Mesenchymal stem cell (in vitro differentiated cells and primary cell): ENCODE data around the gene C22orf15.

Source experiments
- DNase-seq: peaks from one replicate; pipeline ENCODE4 v3.0.0-alpha.2; 2013
- H2AFZ ChIP-seq: one replicate; pipeline ENCODE4 v1.6.1; 2013; ENCODE audit warnings: low read depth, mild to moderate bottlenecking, control low read depth, inconsistent platforms, low read length, moderate library complexity
- H2AK5ac ChIP-seq: 2 replicates; pipeline ENCODE4 v1.6.1; 2013; ENCODE audit warnings: low read length, moderate library complexity, mild to moderate bottlenecking, inconsistent platforms; ENCODE audit not compliant: severe bottlenecking
- H2BK120ac ChIP-seq: one replicate; pipeline ENCODE4 v1.6.1; 2013; ENCODE audit warnings: low read depth, mild to moderate bottlenecking, inconsistent platforms, low read length, moderate library complexity
- H2BK12ac ChIP-seq, 2 experiments: one replicate each; pipeline ENCODE4 v1.6.1; 2013; ENCODE audit warnings: inconsistent platforms in 2 of 2, low read length in 2 of 2, mild to moderate bottlenecking in 2 of 2, moderate library complexity in 2 of 2, control low read depth in 1 of 2
- H2BK15ac ChIP-seq: one replicate; pipeline ENCODE4 v1.6.1; 2013; ENCODE audit warnings: mild to moderate bottlenecking, low read depth, inconsistent platforms; ENCODE audit not compliant: poor library complexity, severe bottlenecking
- H2BK5ac ChIP-seq: 2 replicates; pipeline ENCODE4 v1.6.1; 2013; ENCODE audit warnings: low read depth, mild to moderate bottlenecking, low read length, control low read depth, inconsistent platforms; ENCODE audit not compliant: poor library complexity, severe bottlenecking
- H3K14ac ChIP-seq, 2 experiments: one replicate each; pipeline ENCODE4 v1.6.1; 2013; ENCODE audit warnings: inconsistent platforms in 2 of 2, low read length in 2 of 2, control low read depth in 1 of 2, mild to moderate bottlenecking in 1 of 2, moderate library complexity in 1 of 2
- H3K18ac ChIP-seq, 2 experiments: one replicate each; pipeline ENCODE4 v1.6.1; 2013; ENCODE audit warnings: inconsistent platforms in 2 of 2, low read length in 2 of 2, control low read depth in 1 of 2, low read depth in 1 of 2, mild to moderate bottlenecking in 1 of 2
- H3K23ac ChIP-seq, 2 experiments: one replicate each; pipeline ENCODE4 v1.6.1; 2013; ENCODE audit warnings: inconsistent platforms in 2 of 2, low read length in 2 of 2, mild to moderate bottlenecking in 2 of 2, moderate library complexity in 2 of 2, control low read depth in 1 of 2
- H3K27ac ChIP-seq: 2 replicates; pipeline ENCODE4 v1.5.1; 2013; ENCODE audit warnings: mild to moderate bottlenecking, moderate library complexity, low read length, control low read depth, inconsistent platforms; ENCODE audit not compliant: poor library complexity, severe bottlenecking
- H3K27me3 ChIP-seq, 2 experiments: 2 replicates each; pipeline versions ENCODE4 v1.6.1 to v1.7.0; 2013; ENCODE audit warnings: low read length in 2 of 2, mild to moderate bottlenecking in 2 of 2, moderate library complexity in 2 of 2, control low read depth in 1 of 2, inconsistent platforms in 1 of 2; ENCODE audit not compliant: control insufficient read depth in 1 of 2, insufficient read depth in 1 of 2
- H3K36me3 ChIP-seq, 2 experiments: 2 replicates each; pipeline versions ENCODE4 v1.6.1 to v1.7.0; 2013; ENCODE audit warnings: low read length in 2 of 2, control low read depth in 1 of 2, inconsistent platforms in 1 of 2, low read depth in 1 of 2, mild to moderate bottlenecking in 1 of 2; ENCODE audit not compliant: insufficient read depth in 2 of 2, control insufficient read depth in 1 of 2
- H3K4ac ChIP-seq, 2 experiments: one replicate each; pipeline ENCODE4 v1.6.1; 2013; ENCODE audit warnings: inconsistent platforms in 2 of 2, low read length in 2 of 2, mild to moderate bottlenecking in 2 of 2, moderate library complexity in 2 of 2, control low read depth in 1 of 2, low read depth in 1 of 2
- H3K4me1 ChIP-seq: 2 replicates; pipeline ENCODE4 v1.6.1; 2013; ENCODE audit warnings: low read depth, low read length, control low read depth; ENCODE audit not compliant: control insufficient read depth, insufficient read depth
- H3K4me2 ChIP-seq: 2 replicates; pipeline ENCODE4 v1.6.1; 2013; ENCODE audit warnings: low read length, mild to moderate bottlenecking, inconsistent platforms; ENCODE audit not compliant: poor library complexity, severe bottlenecking
- H3K4me3 ChIP-seq, 2 experiments: 2 replicates each; pipeline versions ENCODE4 v1.5.1 to v1.7.0; 2013; ENCODE audit warnings: low read length in 2 of 2, mild to moderate bottlenecking in 2 of 2, control low read depth in 1 of 2, low read depth in 1 of 2; ENCODE audit not compliant: insufficient read depth in 1 of 2
- H3K79me1 ChIP-seq: replicated peaks from 2 replicates; pipeline ENCODE4 v1.6.1; 2013; ENCODE audit warnings: mild to moderate bottlenecking, control low read depth, low read length, inconsistent platforms; ENCODE audit not compliant: poor library complexity, severe bottlenecking
- H3K9ac ChIP-seq: 2 replicates; pipeline ENCODE4 v1.7.0; 2013; ENCODE audit warnings: mild to moderate bottlenecking, low read length, moderate library complexity
- H3K9me3 ChIP-seq: 2 replicates; pipeline ENCODE4 v1.7.0; 2013; ENCODE audit warnings: mild to moderate bottlenecking, low read length; ENCODE audit not compliant: control insufficient read depth
- H4K8ac ChIP-seq: one replicate; pipeline ENCODE4 v1.6.1; 2013; ENCODE audit warnings: inconsistent platforms, mild to moderate bottlenecking, low read length, moderate library complexity
- H4K91ac ChIP-seq: one replicate; pipeline ENCODE4 v1.6.1; 2013; ENCODE audit warnings: mild to moderate bottlenecking, low read length, inconsistent platforms
- WGBS: methylation state at CpG from one replicate; pipeline ENCODE4 v1.1.7; 2013; ENCODE audit warnings: mixed read lengths; 5-methylcytosine and 5-hydroxymethylcytosine counted together

Gene C22orf15

GRCh38 chr22:23744485-23744884 lies 18.3 kb upstream of the C22orf15 start:
- no peak overlapping the region for H3K14ac ChIP-seq
- no peak overlapping the region for H3K18ac ChIP-seq
- H3K9ac ChIP-seq = no peak overlapping the region
- no peak overlapping the region for H3K23ac ChIP-seq
- H3K36me3 ChIP-seq = peaks cover 41 to 45% of the 10 kb centered on the region in 2 experiments
- no peak overlapping the region for H2BK120ac ChIP-seq
- 97% methylated on average over 14 of the region's 14 CpGs for WGBS
- no peaks in the 10 kb centered on the region for H3K9me3 ChIP-seq
- no peak overlapping the region for H4K91ac ChIP-seq
- H4K8ac ChIP-seq = no peak overlapping the region
- H3K27ac ChIP-seq = no peak overlapping the region
- no peak overlapping the region for H3K4me2 ChIP-seq
- no peak overlapping the region for H2AFZ ChIP-seq
- no peak overlapping the region for H3K4me3 ChIP-seq
- H3K27me3 ChIP-seq = no peaks in the 10 kb centered on the region
- no peak overlapping the region for H2BK12ac ChIP-seq
- no peaks in the 10 kb centered on the region for H3K4me1 ChIP-seq
- no peak overlapping the region for H2AK5ac ChIP-seq
- H3K4ac ChIP-seq = no peak overlapping the region
- no peak overlapping the region for H2BK15ac ChIP-seq
- H2BK5ac ChIP-seq = no peak overlapping the region
- no peak for DNase-seq
- H3K79me1 ChIP-seq = peaks cover 32% of the 10 kb centered on the region

GRCh38 chr22:23745791-23746190 lies 17.0 kb upstream of the C22orf15 start:
- Histone ChIP-seq H3K18ac (no peak overlapping the region), H3K9me3 (no peaks in the 10 kb centered on the region), H3K9ac (no peak overlapping the region), H3K79me1 (peaks cover 41% of the 10 kb centered on the region), H3K36me3 (peaks cover 41 to 45% of the 10 kb centered on the region in 2 experiments), H4K8ac (no peak overlapping the region), H3K4me2 (no peak overlapping the region), H3K27ac (no peak overlapping the region), H3K4me3 (no peak overlapping the region), H2BK15ac (no peak overlapping the region), H2AFZ (no peak overlapping the region), H3K14ac (no peak overlapping the region), H3K4me1 (peaks cover 2% of the 10 kb centered on the region), H2AK5ac (no peak overlapping the region), H2BK12ac (no peak overlapping the region), H3K23ac (no peak overlapping the region), H2BK5ac (no peak overlapping the region), H2BK120ac (no peak overlapping the region), H3K27me3 (no peaks in the 10 kb centered on the region), H4K91ac (no peak overlapping the region), H3K4ac (no peak overlapping the region)
- no peak for DNase-seq
- 93% methylated on average over 5 of the region's 6 CpGs for WGBS

DNA sequence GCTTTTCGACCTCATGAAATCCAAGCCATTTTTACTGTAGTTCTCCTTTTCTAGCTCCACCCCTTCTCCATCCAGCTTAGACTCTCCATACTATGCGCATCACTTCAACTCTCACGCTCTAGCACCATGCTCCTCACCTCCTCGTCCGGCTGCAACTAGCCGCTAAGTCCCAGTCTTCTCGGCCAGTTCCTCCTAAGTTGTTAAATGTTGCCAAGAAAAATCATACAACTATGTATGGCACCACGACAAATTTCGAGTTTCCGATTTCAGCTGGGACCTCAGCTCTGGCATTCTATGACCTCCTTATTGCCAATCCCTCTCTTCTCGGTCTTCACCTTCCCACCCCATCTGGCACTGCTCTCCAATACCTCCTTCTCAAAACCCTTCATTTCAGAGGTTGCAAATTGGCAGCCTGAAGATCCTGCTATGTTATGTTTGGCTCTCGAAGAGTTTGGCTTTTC lies 12.9 kb upstream of the C22orf15 start:
- WGBS = 95% methylated on average over 12 of the region's 12 CpGs
- H3K14ac ChIP-seq = peak overlapping the region in 1 of 2 experiments; percentile 57
- no peak overlapping the region for H3K4ac ChIP-seq
- H3K4me2 ChIP-seq = no peak overlapping the region
- H2AFZ ChIP-seq = no peak overlapping the region
- peaks cover 25% of the 10 kb centered on the region for H3K79me1 ChIP-seq
- H3K9ac ChIP-seq = no peak overlapping the region
- H4K8ac ChIP-seq = no peak overlapping the region
- peak overlapping the region in 1 of 2 experiments; percentile 81 for H3K23ac ChIP-seq
- H3K27ac ChIP-seq = no peak overlapping the region
- no peak overlapping the region for H2BK120ac ChIP-seq
- H3K36me3 ChIP-seq = peaks cover 4 to 8% of the 10 kb centered on the region in 2 experiments
- H3K4me3 ChIP-seq = peak overlapping the region in 1 of 2 experiments; percentile 93
- no peak overlapping the region for H2AK5ac ChIP-seq
- H3K18ac ChIP-seq = no peak overlapping the region
- H2BK12ac ChIP-seq = no peak overlapping the region
- H3K4me1 ChIP-seq = peaks cover 8% of the 10 kb centered on the region
- H2BK15ac ChIP-seq = no peak overlapping the region
- no peak overlapping the region for H2BK5ac ChIP-seq
- no peaks in the 10 kb centered on the region for H3K27me3 ChIP-seq
- no peak overlapping the region for H4K91ac ChIP-seq
- no peaks in the 10 kb centered on the region for H3K9me3 ChIP-seq
- no peak for DNase-seq

DNA sequence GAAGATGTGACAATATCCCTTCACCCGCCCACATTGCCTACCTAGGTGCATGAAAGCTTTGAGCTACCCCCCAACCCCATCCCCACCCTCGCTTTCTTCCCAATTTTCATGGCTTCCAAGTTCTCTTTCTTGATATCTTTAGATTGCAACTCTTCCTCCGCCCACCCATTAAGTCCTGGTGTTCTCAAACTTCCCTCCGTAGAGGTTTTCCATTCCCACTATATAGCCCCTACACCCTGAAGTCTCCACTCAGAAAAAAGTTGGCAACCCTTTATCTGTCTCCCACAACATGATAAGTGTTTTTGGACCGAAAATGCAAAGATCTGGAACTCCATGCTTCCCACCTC lies 12.4 kb upstream of the C22orf15 start:
- Histone ChIP-seq H3K18ac (peak overlapping the region; percentile 59 to 81), H3K27ac (no peak overlapping the region), H3K9me3 (no peaks in the 10 kb centered on the region), H3K23ac (no peak overlapping the region), H2BK12ac (no peak overlapping the region), H3K4me2 (peak overlapping the region; percentile 95), H3K27me3 (no peaks in the 10 kb centered on the region), H2AK5ac (no peak overlapping the region), H4K8ac (peak overlapping the region; percentile 59), H3K4ac (peak overlapping the region; percentile 58 to 79), H3K36me3 (peaks cover 0 to 6% of the 10 kb centered on the region in 2 experiments), H2BK5ac (no peak overlapping the region), H2BK120ac (peak overlapping the region; percentile 15), H2AFZ (no peak overlapping the region), H2BK15ac (no peak overlapping the region), H3K9ac (peak overlapping the region; percentile 86), H3K4me3 (peak overlapping the region; percentile 89 to 93), H3K4me1 (peaks cover 8% of the 10 kb centered on the region), H3K14ac (peak overlapping the region in 1 of 2 experiments; percentile 61), H4K91ac (no peak overlapping the region), H3K79me1 (peaks cover 25% of the 10 kb centered on the region)
- DNase-seq = peak; percentile 15
- 45% methylated on average over 5 of the region's 5 CpGs for WGBS
